Lower leg skin (tissue), 3 donors: ENCODE data around the gene AFTPH.

Experiments
- POLR2A ChIP-seq, 2 donors: fragments of 450-650 bp; IDR thresholded peaks; one replicate each; pipeline ENCODE4 v1.6.1; 2016 to 2017; ENCODE audit warnings: antibody characterized with exemption in 2 of 2, mild to moderate bottlenecking in 1 of 2, moderate library complexity in 1 of 2
- TF ChIP-seq, protein P1 (sequence below), 3 donors: fragments of 450-650 bp; IDR thresholded peaks; one replicate each; pipeline ENCODE4 v1.5.1; 2016; ENCODE audit warnings: antibody characterized with exemption in 3 of 3, mild to moderate bottlenecking in 3 of 3, moderate library complexity in 2 of 3

- TF ChIP-seq, protein P1, sequence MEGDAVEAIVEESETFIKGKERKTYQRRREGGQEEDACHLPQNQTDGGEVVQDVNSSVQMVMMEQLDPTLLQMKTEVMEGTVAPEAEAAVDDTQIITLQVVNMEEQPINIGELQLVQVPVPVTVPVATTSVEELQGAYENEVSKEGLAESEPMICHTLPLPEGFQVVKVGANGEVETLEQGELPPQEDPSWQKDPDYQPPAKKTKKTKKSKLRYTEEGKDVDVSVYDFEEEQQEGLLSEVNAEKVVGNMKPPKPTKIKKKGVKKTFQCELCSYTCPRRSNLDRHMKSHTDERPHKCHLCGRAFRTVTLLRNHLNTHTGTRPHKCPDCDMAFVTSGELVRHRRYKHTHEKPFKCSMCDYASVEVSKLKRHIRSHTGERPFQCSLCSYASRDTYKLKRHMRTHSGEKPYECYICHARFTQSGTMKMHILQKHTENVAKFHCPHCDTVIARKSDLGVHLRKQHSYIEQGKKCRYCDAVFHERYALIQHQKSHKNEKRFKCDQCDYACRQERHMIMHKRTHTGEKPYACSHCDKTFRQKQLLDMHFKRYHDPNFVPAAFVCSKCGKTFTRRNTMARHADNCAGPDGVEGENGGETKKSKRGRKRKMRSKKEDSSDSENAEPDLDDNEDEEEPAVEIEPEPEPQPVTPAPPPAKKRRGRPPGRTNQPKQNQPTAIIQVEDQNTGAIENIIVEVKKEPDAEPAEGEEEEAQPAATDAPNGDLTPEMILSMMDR (IDR thresholded peaks at IDR 0.05): no peak
- no peak for TF ChIP-seq POLR2A (IDR thresholded peaks at IDR 0.05)
These were observed 25.7 kb upstream of the AFTPH start for GRCh38 chr2:64498438-64498837.
